NCI-H526 (cell line): ENCODE measurements around the gene ARID5B.

ENCODE experiments used
- DNase-seq, 2 experiments: peaks; one replicate each; lab custom pipeline; 2025; lab: John Stamatoyannopoulos, UW

The ARID5B gene

DNA sequence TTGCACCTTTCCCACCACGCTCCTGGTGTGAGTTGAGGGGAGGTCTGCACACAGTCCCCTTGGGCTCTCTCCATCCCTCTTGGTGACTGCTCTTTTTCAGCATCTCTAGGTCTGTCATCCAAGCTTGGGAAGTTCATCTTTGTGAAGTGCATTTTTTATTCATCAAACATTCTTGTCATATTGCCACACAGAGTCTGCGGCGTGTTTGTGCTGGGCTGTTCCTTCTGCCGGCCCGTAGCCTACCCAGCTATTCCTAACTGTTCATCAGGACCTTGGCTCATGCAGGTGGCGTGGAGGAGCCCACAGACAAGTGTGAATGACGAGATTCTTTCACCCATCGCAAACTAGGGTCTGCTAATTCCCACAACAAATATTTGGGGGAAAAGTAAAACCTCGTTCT lies 202.4 kb downstream of the ARID5B start:
- no peak for DNase-seq

DNA sequence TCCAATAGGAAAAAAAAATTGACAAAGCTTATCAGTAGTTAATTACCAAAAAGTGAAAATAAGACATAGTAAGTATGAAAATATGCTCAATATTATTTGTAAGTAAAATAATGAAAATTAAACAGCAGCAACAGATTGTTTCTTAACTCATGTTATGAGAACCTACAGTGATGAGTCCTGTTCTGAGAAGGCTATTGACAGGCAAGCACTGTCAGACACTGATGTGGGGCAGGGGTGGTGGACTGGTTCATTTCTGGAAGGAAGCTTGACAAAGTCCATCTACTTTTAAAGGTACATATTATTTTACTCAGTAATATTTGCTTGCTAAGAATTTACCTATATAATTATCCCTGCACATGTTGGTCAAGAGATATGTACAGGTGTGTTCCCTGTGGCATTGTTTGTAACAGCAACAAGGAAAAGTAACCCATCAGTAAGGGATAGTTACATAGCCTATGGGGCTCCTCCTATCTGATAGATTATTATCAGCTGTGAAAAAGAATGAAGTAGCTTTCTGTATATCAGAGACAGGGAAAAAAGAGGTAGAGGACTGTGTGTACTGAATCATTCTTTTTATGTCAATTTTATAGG lies 205.5 kb downstream of the ARID5B start:
- DNase-seq: peak; percentile 7 to 34

DNA sequence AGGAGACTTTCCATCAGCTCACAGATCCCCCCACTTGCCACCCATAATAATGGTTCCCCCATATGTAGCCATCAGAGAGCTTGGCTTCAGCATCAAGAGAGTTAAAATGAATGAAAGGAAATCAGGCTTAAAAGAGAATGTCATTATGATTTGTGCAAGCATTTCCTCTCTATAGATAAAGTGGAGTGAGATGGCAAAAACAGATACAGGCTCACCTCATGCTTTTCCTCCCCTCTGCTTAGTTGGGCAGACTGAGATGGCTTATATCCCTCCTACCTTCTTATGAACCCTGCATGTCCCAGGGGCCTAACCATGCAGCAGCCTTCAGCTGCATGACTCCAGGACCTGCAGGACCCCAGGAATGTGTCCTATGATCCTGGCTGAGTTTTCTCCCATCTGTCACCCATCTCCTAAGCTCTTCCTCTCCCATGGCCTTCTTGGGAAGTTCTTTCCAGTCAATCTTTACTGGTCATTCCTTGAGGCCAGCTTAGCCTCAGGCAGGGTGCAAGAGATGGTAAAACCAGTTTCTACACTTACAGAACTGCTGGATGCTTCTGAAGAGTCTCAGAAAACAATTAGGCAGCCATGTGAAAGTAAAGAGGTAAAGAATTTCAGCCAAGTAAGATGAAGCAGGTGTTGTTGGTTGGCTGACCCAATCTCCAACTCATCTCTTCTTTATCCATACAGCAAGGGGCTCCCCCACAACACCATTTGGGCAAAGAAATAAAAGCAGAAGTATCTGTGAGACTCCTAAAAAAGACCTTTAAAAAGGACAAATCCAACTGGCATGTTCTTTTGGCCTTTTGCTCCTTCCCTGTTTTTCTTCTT lies 207.5 kb downstream of the ARID5B start:
- DNase-seq: no peak

DNA sequence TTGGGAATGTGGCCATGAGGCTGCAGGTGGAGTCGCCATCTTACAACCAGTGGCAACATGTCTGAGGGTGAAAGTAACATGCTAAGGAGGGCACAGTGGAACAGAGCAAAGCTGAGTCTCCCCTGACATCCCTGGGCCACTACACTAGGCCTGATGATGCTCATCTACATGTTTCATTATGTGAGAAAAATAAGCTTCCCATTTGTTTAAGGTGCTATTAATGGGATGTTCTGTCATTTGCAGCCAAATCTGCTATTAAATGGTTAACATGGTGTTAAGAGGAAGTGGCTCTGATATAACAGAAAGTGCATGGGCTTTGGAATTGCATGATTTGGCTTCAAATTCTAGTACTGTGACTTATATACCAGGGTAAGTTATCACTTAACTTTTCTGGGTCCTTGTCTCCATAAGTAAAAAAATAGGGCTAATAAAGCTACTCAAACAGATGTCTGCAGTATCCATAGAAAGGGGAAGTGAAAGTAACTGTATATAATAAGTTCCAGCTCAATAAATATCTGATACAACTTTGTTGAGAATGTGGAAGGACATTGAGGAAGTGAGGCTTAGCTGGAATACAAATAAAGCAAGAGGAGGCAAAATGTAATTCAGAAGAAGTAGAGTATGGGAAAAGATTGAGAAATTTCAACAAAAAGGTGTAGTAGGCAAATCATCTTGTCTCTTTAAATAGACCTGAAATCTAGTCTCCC lies 208.2 kb downstream of the ARID5B start:
- DNase-seq: no peak

DNA sequence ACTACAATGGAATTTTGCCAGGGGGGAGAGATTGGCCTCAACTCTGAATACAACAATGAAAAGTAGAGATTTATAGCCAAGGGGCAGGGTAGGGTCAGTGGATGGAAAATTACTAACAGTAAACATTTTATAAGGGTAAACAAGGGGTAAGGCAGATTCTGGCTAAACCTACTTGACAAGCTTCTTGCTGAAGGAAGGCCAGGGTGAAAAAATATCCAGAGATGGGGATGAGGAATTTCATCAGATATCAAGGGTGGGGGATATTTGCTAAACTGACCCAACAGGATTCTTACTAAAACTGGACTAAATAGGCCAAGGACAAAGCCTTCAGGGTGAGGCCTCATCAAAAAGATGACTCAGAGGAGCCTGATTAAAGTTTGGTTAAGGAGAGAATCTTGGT lies 210.8 kb downstream of the ARID5B start:
- DNase-seq: no peak

DNA sequence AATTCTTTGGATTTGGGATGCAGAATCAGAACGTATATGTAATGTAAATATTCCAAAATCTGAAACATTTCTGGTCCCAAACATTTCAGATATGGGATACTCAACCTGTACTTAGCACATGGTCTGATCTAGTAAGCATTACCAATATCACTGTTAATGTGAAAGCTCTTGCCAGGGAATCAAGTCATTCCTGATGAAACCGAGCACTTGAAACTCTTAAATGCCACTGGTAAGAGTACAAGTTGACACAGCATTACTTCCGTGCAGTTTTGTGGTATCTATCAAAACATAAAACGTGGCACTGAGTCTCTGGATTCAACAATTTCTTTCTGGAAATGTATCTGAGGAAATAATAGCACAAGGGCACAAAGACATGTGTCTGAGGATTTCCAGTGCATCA lies 211.5 kb downstream of the ARID5B start:
- DNase-seq: no peak

DNA sequence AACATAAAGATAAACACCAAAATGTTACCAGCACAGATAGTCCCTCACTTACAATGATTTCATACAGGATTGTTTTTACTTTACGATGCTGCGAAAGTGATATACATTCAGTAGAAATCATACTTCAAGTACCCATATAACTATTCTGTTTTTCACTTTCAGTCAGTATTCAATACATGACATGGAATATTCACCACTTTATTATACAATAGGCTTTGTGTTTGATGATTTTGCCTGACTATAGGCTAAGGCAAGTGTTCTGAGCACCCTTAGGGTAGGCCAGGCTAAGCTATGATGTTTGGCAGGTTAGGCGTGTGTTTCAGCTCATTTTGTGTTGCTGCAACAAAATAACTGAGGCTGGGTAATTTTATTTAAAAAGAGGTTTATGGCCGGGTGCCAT lies 212.2 kb downstream of the ARID5B start:
- no peak for DNase-seq

DNA sequence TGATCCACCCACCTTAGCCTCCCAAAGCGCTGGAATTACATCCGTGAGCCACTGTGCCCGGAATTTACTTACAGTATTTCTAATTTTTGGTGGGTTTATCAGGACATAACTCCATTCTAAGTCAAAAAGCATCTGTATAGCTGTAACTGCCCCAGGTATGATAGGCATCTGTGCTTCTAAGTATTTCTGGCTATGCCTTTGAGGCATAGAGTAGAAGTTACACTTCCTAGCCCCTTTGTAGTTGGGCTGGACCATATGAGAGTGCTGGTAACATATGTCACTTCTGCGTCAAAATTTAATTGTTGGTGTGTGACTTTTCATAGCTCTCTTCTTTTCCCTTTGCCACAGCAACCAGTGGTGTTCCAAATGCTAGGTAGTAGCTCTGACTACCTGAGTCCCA lies 213.8 kb downstream of the ARID5B start:
- DNase-seq: no peak

DNA sequence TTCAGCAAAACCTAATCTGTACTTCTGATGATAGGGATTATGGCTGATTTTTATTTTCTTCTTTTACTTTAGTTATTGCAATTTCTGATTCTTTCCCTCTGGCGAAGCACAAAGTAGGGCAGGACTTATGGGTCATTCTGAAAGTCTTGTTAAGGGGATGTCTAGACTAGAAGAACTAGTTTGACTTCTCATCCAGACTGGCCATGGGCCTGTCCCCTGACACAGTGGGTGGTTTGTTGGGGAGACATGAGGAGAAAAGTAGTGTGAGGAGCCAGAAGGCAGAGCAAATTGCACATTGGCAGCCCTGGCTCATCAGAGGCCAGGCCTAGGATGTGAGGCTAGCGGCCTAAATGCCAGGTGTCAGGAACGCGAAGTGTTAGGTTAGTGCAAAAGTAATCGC lies 214.3 kb downstream of the ARID5B start:
- no peak for DNase-seq

DNA sequence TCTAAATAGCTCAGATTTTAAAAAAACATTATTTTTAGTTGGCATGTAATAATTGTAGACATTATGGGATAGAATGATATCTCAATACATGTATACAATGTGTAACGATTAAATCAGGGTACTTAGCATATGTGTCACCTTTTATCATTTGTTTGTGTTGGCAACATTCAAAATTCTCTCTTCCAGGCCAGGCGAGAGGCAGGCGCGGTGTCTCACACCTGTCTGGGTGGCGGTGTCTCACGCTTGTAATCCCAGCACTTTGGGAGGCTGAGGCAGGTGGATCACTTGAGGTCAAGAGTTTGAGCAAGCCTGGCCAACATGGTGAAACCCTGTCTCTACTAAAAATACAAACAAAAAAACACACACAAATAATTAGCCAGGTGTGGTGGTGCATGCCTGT lies 215.4 kb downstream of the ARID5B start:
- DNase-seq: no peak

DNA sequence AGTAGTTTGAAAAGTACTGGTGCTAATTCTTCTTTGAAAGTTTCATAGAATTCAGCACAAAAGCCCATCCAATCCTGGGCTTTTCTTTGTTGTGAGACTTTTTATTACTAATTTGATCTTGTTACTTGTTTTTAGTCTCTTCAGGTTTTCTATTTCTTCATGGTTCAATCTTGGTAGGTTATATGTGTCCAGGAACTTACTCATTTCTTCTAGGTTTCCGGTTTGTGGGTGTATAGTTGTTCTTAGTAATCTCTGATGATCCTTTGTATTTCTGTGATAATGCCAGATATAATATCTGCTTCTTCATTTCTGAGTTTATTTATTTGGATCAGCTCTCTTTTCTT lies 219.7 kb downstream of the ARID5B start:
- no peak for DNase-seq

DNA sequence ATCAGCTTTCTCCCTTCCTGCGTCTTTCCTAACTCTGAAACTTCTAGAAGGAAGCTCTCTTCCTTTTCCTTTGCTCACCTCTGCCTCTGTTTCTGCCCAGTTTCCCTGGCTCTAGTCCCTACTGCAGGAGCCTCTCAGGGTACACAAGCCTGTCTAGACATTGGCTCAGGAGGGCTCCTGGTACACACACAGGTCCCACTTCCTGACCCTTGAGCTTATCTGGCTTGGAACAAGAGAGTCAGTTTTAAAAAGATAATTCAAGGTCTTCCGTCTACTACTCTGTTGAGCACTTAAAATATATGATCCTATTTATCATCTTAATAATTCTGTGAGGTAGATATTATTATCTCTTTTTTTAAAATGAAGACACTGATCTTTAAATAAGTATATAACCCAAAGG lies 226.5 kb downstream of the ARID5B start:
- no peak for DNase-seq

DNA sequence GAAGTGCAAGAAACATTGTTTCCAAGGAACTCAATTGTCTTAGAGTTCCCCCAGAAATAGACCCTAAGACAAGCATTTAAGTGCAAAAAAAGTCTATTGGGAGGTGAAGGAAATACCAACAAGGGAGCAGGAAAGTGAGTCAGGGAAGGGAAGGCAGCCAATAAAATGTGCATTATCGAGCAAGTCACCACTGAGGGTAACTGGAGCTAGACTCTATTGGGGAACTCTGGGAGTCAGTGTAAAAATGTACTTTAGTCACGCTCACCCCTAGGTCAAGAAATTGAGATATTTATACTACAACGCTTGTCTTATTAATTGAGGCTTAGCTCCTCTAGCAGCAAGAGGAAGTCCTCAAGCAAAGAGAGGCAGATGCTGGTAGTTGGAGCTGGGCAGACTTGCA lies 229.4 kb downstream of the ARID5B start:
- no peak for DNase-seq

DNA sequence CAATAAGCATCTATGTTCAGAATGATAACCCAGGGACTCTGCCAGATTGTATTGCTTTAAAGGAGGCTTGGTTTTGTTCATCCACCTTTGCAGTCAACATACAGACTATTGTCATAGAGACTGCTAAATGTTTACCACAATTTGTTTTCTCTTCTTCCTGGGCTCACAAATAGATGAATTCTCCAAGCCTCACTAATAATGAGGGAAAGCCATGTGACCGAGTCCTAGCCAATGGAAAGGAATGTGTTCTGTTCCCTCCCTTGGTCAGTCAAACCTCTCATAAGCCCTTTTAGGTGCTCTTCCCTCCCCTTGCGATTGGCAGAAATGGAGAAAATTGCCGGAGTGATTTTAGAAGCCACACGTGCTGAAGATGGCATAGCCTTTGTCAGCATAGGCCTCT lies 230.2 kb downstream of the ARID5B start:
- no peak for DNase-seq

DNA sequence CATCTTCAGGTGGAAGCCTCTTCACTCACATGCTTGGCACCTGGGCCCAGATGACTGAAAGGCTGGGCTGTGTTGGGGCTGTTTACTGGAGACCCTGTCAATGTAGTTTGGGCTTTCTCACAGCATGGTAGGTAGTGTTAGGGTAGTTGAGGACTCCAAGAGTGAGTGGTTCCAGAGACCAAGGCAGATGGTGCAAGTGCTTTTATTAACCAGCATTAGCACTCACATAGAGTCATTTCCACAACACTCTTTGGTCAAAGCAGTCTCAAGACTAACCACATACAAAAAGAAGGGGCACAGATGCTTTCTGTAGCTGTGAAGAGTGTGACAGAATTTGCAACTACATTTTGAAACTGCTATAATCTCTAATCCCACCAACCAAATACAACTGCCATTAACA lies 232.1 kb downstream of the ARID5B start:
- DNase-seq: no peak

DNA sequence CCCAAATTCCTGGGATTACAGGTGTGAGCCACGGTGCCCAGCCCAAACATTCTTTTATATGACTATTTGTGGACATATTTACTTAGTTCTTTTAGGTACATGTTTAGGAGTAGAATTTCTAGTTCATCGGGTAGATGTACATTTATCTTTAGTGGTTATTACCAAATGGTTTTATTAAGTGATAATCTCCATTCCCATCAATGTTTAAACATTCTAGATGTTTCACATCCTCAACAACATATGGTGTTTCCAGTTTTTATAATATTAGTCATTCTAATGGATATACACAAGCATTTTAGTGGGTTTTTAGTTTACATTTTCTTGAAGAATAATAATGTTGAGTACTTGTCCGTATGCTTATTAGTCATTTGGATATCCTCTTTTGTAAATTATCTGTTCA lies 235.4 kb downstream of the ARID5B start:
- no peak for DNase-seq
